T1000 (cell line): Measurements from ENCODE around the gene FREM2.

ENCODE experiments used
- DNase-seq: peaks from one replicate; lab custom pipeline; 2025; ENCODE audit warnings: mixed read lengths; lab: John Stamatoyannopoulos, UW

Gene FREM2

DNA sequence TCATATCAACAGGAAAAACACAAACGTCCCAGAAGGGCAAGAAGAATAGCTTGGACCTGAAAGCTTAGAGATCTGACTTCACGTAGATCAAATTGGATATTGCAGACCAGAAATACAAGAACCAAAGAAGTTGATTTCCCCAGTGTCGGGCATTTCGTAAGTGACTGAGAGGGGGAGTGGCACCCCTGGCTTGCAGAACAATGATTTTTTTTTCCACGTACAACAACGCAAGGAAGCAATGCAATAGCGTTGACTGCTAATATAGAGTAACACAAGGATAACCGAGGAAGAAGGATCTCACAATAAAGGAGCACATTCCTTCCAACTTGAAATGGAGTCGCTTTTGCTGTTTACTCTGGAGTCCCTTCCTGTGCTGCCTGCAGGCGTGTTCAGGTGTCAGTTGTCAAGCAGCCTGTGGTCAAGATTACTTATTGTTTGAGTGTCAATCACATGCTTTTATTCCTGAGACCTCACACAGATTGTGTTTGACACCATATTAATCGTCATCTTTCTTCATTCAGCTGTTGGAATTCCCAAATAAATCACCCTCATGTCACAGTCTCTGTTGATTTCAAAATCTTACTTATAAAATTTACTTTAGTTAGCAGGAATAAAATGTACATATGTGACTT, 139.4 kb downstream of the FREM2 start:
- DNase-seq = no peak

DNA sequence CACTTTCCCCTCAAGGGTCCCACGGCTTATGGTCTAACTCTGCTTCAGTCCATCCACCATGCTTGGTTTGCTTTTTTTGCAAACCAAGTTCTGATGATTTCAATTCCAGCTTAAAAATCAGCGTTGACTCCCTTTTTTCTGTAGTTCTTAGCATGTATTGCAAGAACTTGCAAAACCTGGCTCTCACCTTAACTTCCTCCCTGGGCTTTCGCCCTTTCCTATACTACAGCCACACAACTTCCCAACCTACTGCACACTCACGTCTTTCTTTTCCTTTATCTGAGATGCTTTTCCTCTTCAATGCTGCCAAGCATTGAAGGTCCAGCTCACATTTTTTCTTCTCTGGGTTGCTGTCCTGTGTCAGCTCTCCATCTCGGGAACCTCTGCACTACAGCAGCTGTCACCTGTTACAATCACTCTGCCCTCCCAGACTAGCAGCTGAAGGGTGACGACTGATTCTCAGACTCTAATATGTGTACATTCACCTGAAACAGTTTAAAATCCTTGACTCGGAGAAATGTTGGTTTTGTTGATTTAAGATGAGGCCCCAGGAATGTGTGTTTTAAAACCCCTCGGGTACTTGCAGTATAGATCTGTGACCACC, 143.7 kb downstream of the FREM2 start:
- DNase-seq = no peak

DNA sequence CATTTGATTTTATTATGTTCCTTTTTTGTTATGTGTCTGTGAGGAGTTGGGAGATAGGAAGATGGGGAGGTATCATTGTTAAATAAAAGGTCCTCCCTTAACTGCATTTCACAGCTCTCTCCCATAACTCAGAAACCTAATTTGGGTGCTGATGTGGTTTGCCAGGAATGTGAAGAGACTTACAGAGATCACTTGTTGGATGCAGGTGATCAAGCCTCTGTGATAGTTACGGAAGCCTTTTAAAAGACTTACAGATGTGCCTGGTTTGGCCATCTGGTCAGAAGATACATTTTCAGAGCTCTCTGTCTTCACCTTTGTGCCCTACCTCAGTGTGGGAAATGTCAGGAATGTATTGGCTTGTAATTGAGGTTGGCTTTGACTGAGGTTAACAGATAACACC, 157.7 kb downstream of the FREM2 start:
- DNase-seq = no peak

DNA sequence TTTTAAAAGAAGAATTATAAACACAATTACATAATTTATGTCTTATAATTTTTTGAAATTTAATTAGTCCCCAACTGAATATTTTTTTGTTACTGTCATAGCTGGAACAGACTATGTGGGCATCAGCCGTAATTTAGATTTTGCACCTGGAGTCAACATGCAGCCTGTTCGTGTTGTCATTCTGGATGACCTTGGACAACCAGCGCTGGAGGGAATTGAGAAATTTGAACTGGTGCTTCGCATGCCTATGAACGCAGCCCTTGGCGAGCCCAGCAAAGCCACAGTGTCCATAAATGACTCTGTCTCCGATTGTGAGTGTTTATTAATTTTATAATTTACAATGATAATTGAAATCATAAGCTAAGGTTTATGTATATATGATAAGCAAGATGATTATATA, 161.5 kb downstream of the FREM2 start:
- no peak for DNase-seq

DNA sequence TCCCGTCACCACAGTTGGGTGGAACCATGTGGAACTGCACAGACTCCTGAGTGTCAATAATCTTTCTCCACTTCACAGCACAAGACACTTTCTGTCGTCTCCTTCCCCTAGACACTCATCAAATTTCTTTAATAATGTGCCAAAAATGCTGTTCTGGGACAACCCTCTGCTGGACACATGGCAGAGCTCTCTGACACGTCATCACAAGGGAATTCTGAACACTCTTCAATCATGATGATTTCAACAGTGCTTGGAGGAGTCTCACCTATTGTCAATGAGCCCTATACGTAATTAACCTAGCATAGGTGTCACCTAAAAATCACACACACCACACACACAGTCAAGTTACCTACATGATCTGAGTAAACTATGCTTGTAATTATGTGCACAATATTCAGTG, 162.4 kb downstream of the FREM2 start:
- no peak for DNase-seq

DNA sequence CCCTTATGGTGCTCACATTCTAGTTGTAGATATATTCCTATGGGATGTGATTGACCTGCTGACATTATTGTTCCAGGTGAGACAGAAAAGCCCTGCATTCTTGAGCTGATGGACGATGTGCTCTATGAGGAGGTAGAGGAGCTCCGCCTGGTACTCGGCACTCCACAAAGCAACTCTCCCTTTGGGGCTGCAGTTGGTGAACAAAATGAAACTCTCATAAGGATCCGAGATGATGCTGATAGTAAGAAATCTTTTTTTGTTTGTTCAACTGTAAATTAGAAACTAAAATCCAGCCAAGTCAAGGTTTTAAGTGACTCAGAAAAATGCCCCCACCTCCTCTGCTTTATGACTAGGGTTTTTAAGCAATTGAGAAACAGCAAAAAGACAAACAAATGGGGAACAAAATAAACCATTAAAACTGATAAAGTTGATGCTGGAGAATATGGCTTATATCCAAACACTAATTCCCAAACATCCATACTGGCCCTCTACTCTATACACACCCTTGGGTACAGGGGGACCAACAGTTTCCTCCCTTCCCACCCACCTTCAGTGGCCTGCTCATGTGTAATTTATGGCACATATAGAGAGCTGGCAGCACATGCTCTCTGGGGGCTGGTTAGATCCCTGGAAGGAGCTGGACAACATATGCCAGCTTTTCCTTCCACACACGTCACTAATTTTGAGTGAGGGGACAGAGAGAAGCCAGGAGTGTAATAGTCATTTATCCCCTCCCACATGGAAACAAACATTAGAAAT, 164.2 kb downstream of the FREM2 start:
- DNase-seq = no peak

DNA sequence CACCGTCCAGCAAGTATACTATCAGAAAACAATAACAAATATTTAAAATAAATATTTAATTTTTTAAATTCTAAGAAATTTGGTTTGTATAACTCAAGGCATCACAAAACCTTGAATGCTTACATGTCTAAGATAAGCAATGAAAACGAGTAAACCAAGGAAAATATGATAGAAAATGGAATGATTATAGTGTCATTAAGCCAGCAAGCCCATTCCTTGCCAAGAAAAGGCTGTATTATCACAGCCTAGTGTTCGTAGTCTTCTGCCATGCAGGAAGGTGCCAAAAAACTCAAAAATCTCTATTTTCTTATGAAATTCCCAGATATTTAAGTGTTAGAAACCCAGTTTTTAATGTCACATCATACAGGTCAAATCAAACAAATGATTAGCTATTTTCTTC, 167.3 kb downstream of the FREM2 start:
- no peak for DNase-seq

DNA sequence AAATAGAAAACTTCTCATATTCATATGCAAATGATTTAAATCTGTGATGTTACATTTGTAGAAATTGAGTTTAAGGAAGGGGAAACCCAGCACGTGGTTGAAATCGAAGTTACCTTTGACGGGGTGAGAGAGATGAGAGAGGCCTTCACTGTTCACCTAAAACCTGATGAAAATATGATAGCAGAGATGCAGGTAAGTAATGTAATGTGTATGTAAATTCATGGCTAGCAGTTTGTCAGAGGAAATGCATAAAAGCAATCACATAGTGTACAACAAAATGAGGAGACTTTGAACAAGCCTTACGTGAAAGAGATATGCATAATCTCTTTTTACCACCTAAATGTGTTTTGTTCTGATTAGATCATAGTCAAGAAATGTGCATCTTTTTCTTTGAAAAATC, 169.2 kb downstream of the FREM2 start:
- no peak for DNase-seq

DNA sequence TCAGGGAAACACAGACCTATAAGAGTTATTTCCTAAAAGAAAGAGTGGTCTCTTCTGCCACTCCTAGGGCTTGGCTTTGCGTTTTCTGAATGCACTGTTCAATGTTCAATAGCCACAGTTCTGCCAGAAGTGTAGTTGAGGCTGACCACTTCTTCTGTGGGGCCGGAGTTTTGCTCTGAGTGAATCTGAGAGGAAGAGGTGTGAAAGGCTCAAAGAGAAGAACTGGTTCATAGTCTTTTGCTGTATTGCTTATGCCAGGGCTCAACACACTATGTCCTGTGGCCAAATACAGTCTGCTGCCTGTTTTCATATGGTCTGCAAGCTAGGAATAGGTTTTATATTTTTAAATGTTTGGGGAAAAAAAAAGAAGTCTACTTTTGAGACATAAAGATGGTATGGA, 175.6 kb downstream of the FREM2 start:
- DNase-seq = no peak

DNA sequence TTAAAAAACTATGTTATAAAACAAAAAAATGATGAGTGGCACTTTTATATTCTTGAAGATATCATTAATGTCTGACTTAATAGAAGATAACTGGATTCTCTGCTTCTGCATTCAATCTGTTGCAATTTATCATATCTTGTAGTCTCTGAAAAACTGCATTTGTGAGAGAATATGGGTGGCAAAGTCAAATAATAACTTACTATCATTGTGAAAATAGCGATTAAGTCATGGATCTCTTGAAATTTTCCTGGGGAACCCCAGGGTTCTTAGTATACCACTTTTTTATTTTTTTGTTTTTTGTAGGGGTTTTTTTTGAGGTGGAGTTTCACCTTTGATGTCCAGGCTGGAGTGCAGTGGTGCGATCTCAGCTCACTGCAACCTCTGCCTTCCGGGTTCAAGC, 176.7 kb downstream of the FREM2 start:
- DNase-seq = no peak

DNA sequence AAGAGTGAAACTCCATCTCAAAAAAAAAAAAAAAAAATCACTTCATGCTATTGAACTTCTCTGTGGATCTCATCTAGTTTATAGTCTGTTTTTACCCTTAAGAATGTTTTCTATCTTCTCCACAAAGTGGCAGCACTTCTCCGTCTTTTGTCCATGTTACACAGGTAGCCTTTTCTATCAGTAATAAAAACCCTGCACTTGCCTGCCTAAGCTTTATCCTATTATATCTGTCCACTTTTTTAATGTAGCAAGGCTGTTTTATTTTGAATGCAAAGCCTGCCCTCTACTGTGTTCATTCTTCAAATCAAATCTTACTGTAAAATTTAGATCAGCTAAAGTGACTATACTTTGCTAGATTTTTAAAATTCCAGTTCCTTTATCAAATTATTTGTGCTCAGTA, 179.8 kb downstream of the FREM2 start:
- no peak for DNase-seq

DNA sequence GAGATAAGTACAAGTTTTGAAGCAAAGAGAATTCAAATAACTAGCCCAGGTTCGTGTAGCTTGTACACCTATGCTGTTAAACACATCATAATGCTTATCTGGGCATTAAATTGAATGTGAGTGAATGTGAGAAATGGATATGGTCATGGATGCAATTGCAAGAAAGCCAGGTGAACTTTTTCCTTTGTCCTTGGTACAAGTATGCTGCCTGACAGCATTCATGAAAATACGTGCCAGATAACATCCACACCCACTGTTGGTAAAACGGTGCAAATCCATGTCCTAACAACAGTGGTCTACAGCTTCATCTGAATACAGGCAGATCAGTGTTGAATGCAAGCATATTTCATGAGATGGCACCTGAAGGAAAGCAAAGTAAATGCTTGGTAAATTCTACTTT, 181.5 kb downstream of the FREM2 start:
- DNase-seq = no peak

DNA sequence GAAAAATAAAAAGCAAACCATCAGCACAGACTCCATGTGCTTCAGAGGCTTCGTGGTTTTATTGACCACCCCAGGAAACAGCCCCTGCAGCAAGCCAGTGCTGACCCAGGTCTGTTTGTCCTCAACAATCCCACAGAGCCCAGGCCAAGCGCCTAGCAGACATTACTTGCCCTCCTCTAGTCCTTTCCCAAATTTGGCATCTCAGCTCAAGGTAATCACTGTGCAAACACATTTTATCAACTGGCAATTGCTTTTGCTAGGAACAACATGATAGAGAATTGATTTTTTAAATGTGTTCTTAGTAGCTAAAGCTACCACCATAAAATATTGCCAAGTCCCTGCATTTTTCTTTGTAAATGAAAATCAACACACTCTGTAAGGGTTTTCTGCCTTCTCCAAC, 182.0 kb downstream of the FREM2 start:
- no peak for DNase-seq

DNA sequence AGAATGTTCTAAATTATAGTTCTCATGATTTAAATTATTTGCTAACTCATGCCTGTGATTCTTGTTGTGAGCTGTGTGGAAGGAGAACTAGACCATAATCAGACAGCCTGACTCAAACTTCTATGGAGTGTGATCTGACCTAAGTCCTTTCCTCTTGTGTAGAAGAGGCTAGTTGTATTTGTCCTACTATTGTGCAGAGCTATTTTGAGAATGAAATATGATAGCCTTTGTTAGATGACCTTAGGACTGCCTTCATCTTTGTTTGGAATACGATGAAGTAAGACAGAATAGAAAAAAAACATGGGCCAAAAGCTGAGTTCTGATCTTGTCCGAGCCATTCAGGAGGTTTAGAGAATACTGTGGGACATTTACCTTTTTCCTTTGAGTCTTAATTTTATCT, 184.4 kb downstream of the FREM2 start:
- no peak for DNase-seq

DNA sequence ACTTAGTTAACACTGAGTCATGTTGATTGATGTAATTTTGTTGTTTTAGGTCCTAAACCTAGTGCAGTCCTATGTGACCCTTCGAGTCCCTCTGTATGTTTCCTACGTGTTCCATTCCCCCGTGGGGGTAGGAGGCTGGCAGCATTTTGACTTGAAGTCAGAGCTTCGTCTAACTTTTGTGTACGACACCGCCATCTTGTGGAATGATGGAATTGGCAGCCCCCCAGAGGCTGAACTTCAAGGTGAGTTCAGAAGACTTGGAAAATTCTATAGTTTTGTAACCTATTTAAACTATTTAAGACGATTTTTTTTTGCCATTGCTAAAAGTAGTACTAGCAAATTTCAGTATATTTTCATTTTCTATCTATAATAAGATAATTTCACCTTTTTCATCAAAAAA, 185.8 kb downstream of the FREM2 start:
- DNase-seq = no peak

DNA sequence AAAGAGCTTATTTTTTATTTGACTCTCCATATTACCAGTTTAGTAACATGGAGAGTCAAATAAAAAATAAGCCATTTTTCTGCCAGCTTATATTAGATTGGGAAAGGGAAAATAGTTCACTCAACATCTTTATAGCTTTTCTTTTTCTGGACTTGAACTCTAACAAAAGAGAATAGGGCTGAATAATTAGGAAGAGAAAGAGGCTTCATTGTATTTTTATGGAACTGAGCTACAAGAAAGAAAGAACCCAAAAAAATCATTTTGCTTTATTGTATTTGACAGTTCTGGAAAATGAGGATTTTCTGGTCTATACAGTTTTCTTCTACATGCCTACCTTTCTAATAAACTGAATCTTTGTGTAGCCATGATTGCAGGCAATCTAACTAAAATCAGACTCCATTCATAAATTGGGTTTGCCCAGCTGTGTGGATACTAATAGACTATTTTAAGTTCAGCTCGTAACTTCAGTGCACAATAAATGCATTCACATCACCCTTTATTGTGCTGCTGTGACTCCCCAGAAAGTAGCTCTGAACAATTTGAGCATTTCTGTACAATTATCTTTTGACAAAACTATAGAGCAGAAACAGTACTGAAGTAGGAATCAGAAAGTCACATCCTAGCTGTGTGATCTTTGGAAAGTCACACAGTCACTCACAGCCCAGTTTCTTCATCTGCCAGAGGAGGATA, 188.5 kb downstream of the FREM2 start:
- DNase-seq = no peak

DNA sequence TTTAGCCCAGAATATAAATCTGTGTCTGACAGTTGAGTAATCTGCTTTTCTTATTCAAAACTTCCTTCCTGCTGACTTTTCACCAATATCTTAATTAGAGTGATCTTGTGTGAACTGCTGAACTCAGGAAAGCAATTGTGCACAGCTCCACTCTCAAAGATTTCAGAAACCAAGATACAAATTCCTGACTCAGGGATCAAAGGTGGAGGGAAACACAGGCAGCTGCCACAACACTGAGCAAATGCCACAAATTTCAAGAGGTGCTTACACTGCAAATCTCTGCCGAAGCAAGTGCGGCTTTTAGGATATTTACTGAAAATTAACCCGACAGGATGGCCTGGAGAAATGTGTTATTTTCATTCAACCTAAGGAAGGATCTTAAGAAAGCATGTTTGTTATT, 192.4 kb downstream of the FREM2 start:
- no peak for DNase-seq

DNA sequence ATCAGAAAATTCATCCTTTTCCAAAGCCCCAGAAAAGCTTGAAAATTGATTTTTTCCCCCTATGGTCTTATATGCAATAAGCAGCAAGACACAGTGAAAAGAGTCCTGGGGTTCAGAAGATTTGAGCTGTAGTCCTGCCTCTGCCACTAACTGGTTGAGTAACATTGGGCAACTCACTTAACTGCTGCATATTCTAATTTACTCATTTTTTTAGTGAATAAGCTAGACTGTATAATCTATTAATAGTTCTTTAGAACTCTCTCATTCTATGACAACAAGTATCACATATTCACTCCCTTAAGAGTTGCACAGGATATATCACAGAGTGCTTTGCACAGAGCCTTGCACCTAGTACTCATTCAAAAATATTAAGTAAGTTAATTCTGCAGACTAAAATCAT, 192.9 kb downstream of the FREM2 start:
- no peak for DNase-seq

DNA sequence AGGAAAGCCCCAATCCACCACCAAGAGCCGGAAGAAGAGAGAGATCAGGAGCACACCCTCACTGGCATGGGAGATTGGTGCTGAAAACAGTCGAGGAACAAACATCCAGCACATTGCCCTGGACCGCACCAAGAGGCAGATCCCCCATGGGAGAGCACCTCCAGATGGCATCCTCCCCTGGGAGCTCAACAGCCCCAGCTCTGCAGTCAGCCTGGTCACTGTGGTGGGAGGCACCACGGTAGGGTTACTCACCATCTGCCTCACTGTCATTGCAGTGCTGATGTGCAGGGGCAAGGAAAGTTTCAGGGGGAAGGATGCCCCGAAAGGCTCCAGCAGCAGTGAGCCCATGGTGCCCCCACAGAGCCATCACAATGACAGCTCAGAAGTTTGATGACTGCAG, 193.5 kb downstream of the FREM2 start:
- DNase-seq = no peak

DNA sequence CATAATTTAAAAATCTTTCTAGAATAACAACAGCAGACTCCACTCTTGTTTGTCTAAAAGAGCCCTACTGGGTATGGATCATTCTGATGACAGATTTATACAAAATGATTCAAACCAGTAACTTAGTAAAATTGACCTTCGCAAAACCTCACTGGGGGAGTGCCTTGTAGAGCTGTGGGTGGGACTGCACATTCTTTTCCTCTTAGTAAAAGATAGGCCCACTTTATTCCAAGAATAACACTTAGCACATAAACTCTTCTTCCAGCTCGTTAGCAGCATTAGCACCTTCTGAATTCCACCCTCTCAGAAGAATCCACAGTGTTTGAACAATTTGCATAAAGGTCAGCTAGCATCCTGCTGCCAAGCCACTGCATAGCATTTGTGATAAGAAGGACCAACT, 196.9 kb downstream of the FREM2 start:
- no peak for DNase-seq

DNA sequence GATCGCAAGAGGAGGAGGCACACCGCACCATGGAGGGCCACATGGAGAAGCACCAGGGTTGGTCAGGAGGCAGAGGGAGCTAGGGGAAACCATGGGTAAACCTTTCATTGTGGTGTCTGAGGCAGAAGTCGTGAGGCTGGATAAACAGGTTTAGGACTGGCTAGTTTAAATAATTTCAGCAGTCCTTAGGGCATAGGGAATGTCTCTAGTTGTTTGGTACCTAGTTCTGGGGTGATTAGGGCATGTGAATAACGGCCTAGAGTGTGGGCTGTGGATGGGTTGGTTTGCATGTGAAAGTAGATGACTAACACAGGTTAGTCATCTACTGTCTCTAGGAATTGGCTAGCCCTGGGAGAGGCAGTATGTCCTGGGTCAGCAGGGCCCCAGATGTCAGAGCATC, 201.4 kb downstream of the FREM2 start:
- no peak for DNase-seq

DNA sequence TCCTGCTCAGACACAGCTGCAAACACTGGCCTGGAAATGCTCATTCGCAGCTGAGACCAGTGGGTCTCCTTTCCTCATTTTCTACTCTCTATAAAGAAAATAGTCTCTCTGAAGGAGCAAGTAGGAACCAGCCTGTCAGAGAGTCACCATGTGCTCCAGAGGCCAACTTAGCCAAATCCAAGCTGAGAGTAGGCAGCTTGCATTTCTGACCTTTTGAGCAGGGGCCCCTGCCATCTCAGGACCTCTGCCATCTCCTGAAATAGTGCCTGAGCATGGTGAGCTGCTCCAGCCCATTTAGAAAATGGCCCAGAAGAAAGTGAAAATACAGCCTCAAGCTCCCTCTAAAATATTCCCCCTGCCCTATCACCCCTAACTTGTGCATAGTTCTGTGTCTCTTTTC, 208.2 kb downstream of the FREM2 start:
- no peak for DNase-seq

DNA sequence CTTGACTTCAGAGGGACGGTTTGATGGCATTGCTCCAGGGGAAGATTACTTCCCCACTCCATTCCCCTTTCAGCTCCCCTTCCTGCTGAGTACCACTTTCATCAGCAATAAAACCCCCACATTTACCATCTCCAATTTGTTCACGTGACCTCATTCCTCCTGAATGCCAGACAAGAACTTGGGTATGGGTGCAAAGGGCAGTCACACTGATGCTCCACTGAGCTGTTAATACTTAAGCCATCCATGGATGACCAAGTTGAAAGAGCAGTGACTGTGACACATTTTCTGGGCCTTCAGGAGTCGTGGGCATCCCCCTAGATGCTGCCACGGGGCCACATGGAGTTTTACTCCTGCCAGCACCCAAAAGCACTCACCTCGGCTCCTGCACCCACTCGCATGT, 210.6 kb downstream of the FREM2 start:
- DNase-seq = no peak
